ENCODE data around the gene ACOT13. TPM values are rescaled to one million over a fixed set of nuclear protein-coding genes. Genes with fewer than 3 reads are reported as not detected.

Gene ACOT13
- polyA plus RNA-seq, 1 experiment: 50.3 TPM

GRCh38 chr6:24642061-24642460 lies 24.8 kb upstream of the ACOT13 start:
- TF ChIP-seq CTCF (IDR thresholded peaks at IDR 0.05; ENCODE audit: low read depth, low read length): no peak
- no peaks in the 10 kb centered on the region for H3K9me3 ChIP-seq (ENCODE audit: control insufficient read depth, insufficient read depth, low read length)

GRCh38 chr6:24643920-24644319 lies 23.0 kb upstream of the ACOT13 start:
- Histone ChIP-seq H3K27ac (ENCODE audit: low read depth, low read length) (no peak overlapping the region), H3K4me3 (ENCODE audit: low read depth, low read length) (no peak overlapping the region), H3K27me3 (ENCODE audit: control insufficient read depth, insufficient read depth, low read length) (peaks cover 8% of the 10 kb centered on the region), H3K9me3 (ENCODE audit: control insufficient read depth, insufficient read depth, low read length) (no peaks in the 10 kb centered on the region)
- no peak for DNase-seq (ENCODE audit: low read depth, low spot score)
- TF ChIP-seq CTCF (IDR thresholded peaks at IDR 0.05; ENCODE audit: low read depth, low read length): no peak
- ChIA-PET CTCF (no interaction called here), POLR2A (no interaction called here)

More at GRCh38 chr6:24642061-24642460, 24.8 kb upstream of the ACOT13 start:
- Histone ChIP-seq H3K27me3 (ENCODE audit: control insufficient read depth, insufficient read depth, low read length) (peaks cover 8% of the 10 kb centered on the region), H3K27ac (ENCODE audit: low read depth, low read length) (no peak overlapping the region), H3K4me3 (ENCODE audit: low read depth, low read length) (no peak overlapping the region)
- ChIA-PET POLR2A (no interaction called here), CTCF (no interaction called here)
- DNase-seq (ENCODE audit: low read depth, low spot score): no peak

GRCh38 chr6:24644377-24644776 lies 22.5 kb upstream of the ACOT13 start:
- no peak for TF ChIP-seq CTCF (IDR thresholded peaks at IDR 0.05; ENCODE audit: low read depth, low read length)
- Histone ChIP-seq H3K9me3 (ENCODE audit: control insufficient read depth, insufficient read depth, low read length) (no peaks in the 10 kb centered on the region), H3K4me3 (ENCODE audit: low read depth, low read length) (no peak overlapping the region), H3K27ac (ENCODE audit: low read depth, low read length) (no peak overlapping the region), H3K27me3 (ENCODE audit: control insufficient read depth, insufficient read depth, low read length) (peaks cover 8% of the 10 kb centered on the region)
- CTCF ChIA-PET: no interaction called here
- POLR2A ChIA-PET: no interaction called here
- DNase-seq (ENCODE audit: low read depth, low spot score): no peak

GRCh38 chr6:24646771-24647170 lies 20.1 kb upstream of the ACOT13 start:
- peaks cover 8% of the 10 kb centered on the region for H3K27me3 ChIP-seq (ENCODE audit: control insufficient read depth, insufficient read depth, low read length)
- ChIA-PET POLR2A (no interaction called here), CTCF (interaction anchor here (0.6 to 2.2 kb wide), 3 partner anchors 20 to 65 kb away, joined by 3 to 7 read pairs (median 3); partner anchors contain the start of genes ACOT13 and TDP2)
- H3K4me3 ChIP-seq (ENCODE audit: low read depth, low read length): no peak overlapping the region
- no peak for TF ChIP-seq CTCF (IDR thresholded peaks at IDR 0.05; ENCODE audit: low read depth, low read length)
- no peak overlapping the region for H3K27ac ChIP-seq (ENCODE audit: low read depth, low read length)
- no peaks in the 10 kb centered on the region for H3K9me3 ChIP-seq (ENCODE audit: control insufficient read depth, insufficient read depth, low read length)
- no peak for DNase-seq (ENCODE audit: low read depth, low spot score)

- Histone ChIP-seq H3K4me3 (ENCODE audit: low read depth, low read length) (no peak overlapping the region), H3K9me3 (ENCODE audit: control insufficient read depth, insufficient read depth, low read length) (no peaks in the 10 kb centered on the region), H3K27ac (ENCODE audit: low read depth, low read length) (no peak overlapping the region), H3K27me3 (ENCODE audit: control insufficient read depth, insufficient read depth, low read length) (peaks cover 8% of the 10 kb centered on the region)
- no peak for DNase-seq (ENCODE audit: low read depth, low spot score)
- no peak for TF ChIP-seq CTCF (IDR thresholded peaks at IDR 0.05; ENCODE audit: low read depth, low read length)
- ChIA-PET POLR2A (no interaction called here), CTCF (interaction anchor here (0.6 to 2.2 kb wide), 3 partner anchors 12 to 590 kb away, joined by 3 to 7 read pairs (median 3); no protein-coding TSS in a partner anchor)
Measured at GRCh38 chr6:24648276-24648675, 18.6 kb upstream of the ACOT13 start.
